KOPT-K1 (cell line): ENCODE data around the gene UVRAG.

ENCODE experiments used
- H3K27ac ChIP-seq: fragments of 200-600 bp; sonication (generic); 2 replicates; pipeline ENCODE4 v1.5.1; 2016; ENCODE audit warnings: antibody characterized with exemption, mild to moderate bottlenecking, low read depth, low read length; ENCODE audit not compliant: poor library complexity, severe bottlenecking
- H3K36me3 ChIP-seq: fragments of 200-600 bp; sonication (generic); 2 replicates; pipeline ENCODE4 v1.5.1; 2017; ENCODE audit warnings: antibody characterized with exemption, mild to moderate bottlenecking, low read length, moderate library complexity; ENCODE audit not compliant: insufficient read depth
- H3K9me3 ChIP-seq: fragments of 200-600 bp; sonication (generic); 2 replicates; pipeline ENCODE4 v1.5.1; 2017; ENCODE audit warnings: antibody characterized with exemption, low read length, mild to moderate bottlenecking; ENCODE audit not compliant: insufficient read depth, poor library complexity, severe bottlenecking

Gene UVRAG

DNA sequence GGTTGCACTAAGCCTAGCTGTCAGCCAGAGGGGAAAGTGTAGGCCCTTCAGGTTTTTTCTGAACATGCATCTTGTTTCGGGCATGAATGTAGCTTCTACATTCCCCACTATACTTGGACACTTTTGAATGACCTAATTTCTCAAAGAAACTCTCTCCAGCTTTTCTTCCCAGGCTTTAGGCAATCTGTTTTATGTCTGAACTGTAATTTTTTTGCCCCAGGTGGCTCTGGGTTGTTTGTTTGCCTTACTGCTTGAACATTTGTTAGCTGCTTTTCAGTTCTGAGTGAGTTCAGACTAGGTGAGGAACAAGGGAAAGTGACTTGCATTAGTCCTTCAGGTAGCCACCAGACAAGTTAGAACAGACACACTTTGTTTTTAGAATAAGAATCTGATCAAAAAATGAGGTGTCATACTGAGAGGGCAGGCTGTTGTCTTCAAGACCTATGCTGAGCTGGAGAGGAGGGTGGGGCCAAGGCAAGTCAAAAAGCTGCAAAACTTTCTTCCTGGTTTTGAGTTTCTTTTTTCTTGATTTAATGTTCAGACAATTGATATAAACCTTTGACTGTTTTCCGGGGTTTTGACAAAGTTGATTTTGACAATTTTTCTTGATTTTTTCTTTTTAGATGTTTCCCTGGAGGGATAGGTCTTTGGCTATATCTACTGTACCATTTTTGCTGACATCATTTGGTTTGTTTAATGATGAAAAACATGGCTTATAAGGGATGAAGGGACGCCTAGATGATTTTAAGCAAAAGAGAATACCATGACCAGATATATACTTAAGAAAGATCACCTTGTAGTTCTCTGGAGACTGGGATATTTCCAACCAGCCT lies 208.4 kb downstream of the UVRAG start:
- Histone ChIP-seq H3K9me3 (peaks cover 7% of the 10 kb centered on the region), H3K36me3 (peaks cover 27% of the 10 kb centered on the region; the same call in 1 of the 2 replicates), H3K27ac (no peak overlapping the region)

DNA sequence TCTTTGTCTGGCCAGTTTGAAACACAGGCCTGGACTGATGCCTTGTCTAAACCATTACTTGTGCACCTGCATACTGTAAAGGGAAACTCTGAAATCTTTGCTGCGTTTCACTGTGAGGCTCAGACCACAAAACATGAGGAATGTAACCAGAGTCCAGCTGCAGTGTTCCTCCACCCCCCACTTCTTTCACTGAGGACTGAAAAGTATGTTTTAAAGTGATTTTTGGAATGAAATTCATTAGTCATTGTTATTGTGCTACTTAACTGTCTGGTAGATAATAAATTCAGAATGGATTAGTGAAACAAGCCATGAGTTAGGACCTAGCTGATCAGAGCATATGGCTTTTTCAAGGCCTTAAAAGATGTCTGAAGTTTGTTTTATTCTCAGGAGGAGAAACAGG lies 210.1 kb downstream of the UVRAG start:
- H3K27ac ChIP-seq: no peak overlapping the region
- peaks cover 17% of the 10 kb centered on the region for H3K36me3 ChIP-seq
- peaks cover 16% of the 10 kb centered on the region for H3K9me3 ChIP-seq

DNA sequence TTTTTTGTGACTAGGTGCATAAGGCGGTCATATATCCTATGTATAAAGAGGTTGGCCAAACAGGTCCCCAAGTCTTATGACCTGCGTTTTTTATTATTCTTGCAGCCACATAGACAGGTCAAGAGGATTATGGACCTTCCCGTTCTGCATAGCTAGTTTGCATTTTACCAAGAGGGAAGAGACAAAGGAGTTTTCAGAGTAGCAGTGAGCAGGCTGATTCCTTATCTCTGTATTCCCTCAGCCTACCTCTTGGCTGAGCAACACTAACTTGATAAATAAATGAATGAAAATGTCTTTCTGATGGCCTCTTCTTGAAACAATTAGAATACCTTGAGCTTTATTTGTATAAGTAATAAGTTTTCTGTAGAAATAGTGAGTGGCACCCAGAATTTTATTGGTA lies 210.8 kb downstream of the UVRAG start:
- Histone ChIP-seq H3K9me3 (peaks cover 12% of the 10 kb centered on the region), H3K36me3 (peaks cover 9% of the 10 kb centered on the region), H3K27ac (no peak overlapping the region)

DNA sequence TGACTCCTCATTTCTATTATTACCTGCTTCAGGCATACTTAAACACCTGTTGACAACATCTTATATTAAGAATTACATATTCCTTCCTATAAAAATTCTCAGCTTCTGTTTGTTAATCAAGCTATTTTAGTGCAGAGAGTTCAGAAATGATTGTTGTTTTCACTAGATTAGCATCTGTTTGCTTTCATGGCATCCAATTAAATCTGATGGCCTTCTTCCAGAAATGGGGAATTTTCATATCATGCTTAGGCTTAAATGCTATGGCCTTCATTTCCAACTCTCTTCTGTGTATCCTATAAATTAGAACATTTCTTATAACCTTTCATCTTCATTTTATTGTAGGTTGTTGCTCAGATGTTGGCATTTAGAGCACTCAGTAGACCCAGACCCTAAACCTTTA lies 211.3 kb downstream of the UVRAG start:
- Histone ChIP-seq H3K9me3 (peaks cover 8% of the 10 kb centered on the region), H3K36me3 (peaks cover 8% of the 10 kb centered on the region), H3K27ac (no peak overlapping the region)

DNA sequence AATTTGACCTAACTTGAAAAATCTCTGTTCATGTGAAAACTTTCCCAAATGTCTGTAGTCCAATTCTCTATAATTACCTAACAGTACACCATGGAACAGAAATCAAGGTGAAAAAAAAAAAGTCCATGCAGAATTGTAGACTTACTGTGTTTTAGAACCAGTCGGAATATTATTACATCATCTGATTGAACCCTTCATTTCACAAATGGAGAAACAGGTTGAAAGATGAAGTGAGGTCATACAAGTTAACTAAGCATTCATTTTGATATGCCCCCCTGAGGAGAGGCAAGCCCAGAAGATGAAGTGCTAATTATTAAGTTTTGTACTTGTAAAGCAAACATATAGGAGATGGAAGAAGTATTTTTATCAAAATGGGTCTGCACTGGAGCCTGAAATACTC lies 211.9 kb downstream of the UVRAG start:
- Histone ChIP-seq H3K9me3 (peaks cover 8% of the 10 kb centered on the region), H3K36me3 (peaks cover 5% of the 10 kb centered on the region), H3K27ac (no peak overlapping the region)

DNA sequence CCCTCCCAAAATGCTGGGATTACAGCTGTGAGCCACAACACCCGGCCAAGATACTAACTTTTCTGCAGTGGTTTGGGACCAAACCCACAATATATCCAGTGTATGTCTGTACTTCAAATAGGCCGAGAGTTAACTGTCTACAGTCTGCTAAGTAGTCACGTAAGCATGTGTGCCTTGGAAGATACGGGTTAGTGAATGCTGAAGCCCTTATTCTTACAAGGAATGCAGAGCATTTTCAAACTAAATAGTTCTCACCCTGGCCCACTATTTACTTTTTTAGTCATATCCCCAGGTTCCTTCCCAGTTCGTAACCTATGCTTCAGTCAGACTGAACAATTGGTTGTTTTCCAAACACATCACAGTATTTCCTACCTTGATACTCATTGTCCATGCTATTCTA lies 215.3 kb downstream of the UVRAG start:
- Histone ChIP-seq H3K36me3 (peaks cover 5% of the 10 kb centered on the region), H3K9me3 (peaks cover 8% of the 10 kb centered on the region), H3K27ac (no peak overlapping the region)

DNA sequence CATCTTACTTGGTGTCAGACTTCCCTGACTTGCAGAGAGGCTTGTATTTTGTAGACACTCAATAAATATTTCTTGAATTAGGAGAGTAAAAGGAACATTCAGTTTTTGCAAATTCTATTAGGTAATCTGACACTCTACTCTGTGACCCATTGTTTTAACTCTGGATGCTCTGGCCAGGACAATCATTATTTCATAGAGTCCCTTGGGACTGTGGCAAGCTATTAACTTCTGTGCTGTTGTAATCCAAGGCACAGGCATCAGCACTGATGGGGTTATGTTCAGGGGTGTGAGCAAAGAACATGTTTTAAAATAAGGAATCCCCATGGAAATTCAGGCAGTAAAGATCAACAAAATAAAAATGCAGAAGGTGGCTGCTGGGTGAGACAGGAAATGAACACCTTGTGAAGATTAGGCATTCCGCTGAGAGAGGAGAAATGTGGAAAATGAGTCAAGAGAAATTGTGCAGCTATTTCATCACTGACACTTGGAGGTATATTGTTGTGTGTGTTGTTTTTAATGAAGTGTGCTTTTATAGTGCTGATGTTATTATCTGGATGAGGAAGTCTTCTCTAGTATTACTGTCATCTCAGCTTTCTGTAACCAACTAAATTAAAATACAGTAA lies 216.1 kb downstream of the UVRAG start:
- H3K9me3 ChIP-seq: peaks cover 8% of the 10 kb centered on the region
- no peak overlapping the region for H3K27ac ChIP-seq

DNA sequence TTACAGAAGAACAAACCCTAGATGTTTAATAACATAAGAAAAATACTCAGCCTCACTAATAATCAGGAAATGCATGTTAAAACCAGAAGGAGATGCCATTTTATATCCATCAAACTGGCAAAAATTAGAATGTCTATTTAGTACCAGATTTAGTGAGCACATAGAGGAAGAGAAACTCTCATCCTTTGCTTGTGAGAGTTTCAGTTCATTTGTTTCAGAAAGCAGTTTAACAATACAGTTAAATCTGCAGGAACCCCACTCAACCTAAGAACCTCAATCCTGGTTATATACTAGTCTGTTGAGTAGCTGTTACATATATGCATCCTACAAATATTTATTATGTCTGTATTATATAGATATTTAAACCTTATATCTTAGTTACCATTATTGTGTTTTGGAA lies 218.7 kb downstream of the UVRAG start:
- Histone ChIP-seq H3K36me3 (peaks cover 5% of the 10 kb centered on the region), H3K9me3 (peaks cover 7% of the 10 kb centered on the region), H3K27ac (no peak overlapping the region)

More for the DNA sequence above, 216.1 kb downstream of the UVRAG start:
- peaks cover 5% of the 10 kb centered on the region for H3K36me3 ChIP-seq

DNA sequence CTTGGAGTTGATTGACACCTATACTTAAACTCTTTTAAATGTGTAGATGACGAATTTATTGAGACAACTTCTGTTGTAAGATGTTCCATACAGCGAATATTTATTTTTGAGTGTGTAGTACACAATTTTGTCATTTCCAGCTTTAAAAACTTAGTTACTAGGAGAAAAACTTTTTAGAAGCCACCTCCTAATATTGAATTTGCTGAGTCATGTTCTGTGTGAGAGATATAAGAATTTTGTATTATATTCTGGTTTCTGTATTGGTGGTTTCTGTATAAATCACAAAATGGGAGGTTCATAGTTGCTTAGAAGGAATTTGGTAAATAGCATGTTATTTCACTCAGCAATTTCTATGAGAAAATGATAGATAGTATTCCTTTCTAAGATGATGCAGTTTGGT lies 220.0 kb downstream of the UVRAG start:
- H3K9me3 ChIP-seq: peaks cover 3% of the 10 kb centered on the region
- no peaks in the 10 kb centered on the region for H3K36me3 ChIP-seq
- H3K27ac ChIP-seq: no peak overlapping the region

DNA sequence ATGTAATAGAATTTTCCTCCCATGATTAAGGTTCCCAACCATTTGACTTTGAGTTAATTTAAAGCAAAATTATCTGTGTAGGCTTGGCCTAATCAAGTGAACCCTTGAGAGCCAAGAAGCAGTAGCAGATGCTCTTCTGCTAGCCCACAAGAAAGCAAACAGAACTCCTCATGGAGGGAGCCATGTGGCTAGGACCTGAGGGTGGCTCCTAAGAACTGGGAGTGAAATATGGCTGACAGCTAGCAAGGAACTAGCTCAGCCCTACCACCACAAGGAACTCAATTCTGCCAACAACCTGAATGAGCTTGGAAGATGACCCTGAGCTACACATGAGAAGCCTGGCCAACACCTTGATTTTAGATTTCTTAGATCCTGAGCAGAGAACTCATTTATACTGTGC lies 223.6 kb downstream of the UVRAG start:
- H3K27ac ChIP-seq: no peak overlapping the region
- H3K36me3 ChIP-seq: peaks cover 5% of the 10 kb centered on the region; the same call in 1 of the 2 replicates
- H3K9me3 ChIP-seq: peaks cover 3% of the 10 kb centered on the region

DNA sequence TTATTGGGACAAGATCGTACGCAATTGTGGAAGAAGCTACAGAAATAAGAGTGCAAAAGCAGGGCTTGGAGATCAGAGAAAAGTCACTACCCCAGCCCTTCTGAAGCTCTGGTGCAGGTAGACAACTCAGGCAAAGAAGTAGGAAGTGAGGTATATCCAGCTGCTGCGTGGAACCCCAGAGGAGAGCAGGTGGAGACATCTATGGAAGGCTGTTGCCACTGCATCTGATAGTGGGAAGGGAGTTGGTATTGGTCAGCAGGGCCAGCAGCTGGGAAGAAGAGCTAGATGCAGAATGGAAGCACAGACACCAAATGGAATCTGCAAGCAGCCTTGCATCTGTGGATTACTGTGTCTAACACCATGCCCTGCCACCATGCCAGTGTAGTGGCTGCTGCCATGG lies 226.2 kb downstream of the UVRAG start:
- peaks cover 9% of the 10 kb centered on the region; the same call in 1 of the 2 replicates for H3K36me3 ChIP-seq
- H3K27ac ChIP-seq: no peak overlapping the region
- peaks cover 8% of the 10 kb centered on the region for H3K9me3 ChIP-seq

DNA sequence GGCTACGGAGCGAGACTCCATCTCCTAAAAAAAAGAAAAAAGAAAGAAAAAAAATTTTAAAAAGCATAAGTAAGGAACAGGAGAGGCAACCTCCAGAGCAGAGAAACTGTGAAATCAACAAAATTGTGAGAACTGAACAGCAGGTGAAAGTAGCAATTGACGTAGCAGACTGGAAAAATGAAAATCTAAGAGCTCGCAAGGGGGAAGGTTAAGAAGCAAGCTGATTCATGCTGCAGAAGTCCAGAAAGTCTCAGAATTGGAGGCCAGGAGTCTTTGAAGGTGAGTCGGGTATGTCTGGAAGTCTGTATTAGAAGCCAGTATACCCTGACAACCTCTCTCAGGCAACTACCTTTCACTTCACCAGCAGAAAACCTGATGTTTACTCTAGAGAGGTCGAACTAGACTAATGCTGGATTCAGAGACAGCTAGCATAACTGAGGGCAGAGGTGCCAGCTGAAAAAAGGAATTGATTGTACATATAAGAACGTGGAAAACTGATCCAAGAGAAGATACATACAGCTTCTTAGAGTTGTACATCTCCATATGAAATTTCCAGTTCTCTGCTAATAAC lies 229.8 kb downstream of the UVRAG start:
- H3K27ac ChIP-seq: no peak overlapping the region
- H3K9me3 ChIP-seq: peaks cover 35% of the 10 kb centered on the region
- peaks cover 32% of the 10 kb centered on the region for H3K36me3 ChIP-seq

DNA sequence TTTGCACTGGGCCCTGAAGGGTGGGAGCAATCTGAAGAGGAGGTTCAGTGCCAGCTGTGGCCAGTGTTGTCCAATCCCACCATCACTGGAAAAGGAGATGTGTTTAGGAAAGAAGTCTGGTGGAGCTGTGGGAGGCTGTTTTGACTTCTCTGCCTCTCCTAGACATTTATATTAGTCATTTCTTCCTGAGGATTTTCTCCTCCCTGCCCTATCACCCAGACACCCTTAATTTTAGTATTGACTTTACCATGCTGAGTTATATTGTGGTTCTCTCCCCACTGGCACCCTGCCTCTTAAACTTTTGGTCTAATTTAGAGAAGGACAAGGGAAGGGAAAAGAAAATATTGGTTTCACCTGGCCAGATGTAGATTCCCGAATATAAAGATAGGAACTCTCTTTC lies 232.2 kb downstream of the UVRAG start:
- no peak overlapping the region for H3K27ac ChIP-seq
- H3K9me3 ChIP-seq: peaks cover 43% of the 10 kb centered on the region
- H3K36me3 ChIP-seq: peaks cover 31% of the 10 kb centered on the region

DNA sequence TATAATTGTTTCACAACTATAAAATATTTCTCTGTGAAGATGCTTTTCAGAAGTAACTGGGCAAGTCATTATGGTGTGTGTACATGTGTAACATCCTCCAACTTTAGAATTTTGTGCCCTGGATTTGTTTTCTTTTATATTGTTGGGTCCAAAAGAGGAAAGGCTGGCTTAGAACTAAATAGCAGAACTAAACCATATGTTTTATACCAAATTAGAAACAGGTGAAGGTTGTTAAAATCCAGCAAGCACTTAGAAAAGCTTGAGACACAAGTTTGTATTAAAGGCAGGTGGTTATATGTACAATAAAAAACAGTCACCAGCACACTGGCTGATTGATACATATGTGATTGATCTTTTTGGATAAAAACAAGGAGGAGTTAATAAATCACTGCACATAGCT lies 232.8 kb downstream of the UVRAG start:
- Histone ChIP-seq H3K27ac (no peak overlapping the region), H3K36me3 (peaks cover 32% of the 10 kb centered on the region), H3K9me3 (peaks cover 47% of the 10 kb centered on the region)

DNA sequence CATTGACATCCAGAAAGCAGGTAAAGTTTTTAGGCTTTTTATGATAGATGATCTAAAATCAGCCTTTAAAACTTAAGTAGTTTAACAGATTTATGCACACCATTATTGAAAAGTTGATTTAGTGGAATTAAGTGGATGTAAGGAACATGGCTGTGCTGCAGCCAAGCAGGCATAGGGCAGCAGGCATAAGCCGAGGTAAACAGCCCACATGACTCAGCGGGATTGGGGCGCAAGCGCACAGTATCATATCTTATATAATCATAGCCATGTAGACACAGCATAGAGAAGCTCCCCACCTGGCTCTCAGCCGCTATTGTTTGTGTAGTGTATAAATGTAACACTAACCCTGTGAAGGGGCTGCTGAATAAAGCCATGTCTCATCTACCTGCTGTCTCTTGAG lies 233.8 kb downstream of the UVRAG start:
- Histone ChIP-seq H3K36me3 (peaks cover 30% of the 10 kb centered on the region), H3K9me3 (peaks cover 47% of the 10 kb centered on the region), H3K27ac (no peak overlapping the region)
